Stimulated activated CD4-positive, alpha-beta T cell treated with anti-CD3 and anti-CD28 coated beads, Interleukin-1b, Interleukin-23, amount 100 ng/mL, for 48 hours (primary cell): ENCODE measurements around the gene FBLN5.
A peak's percentile ranks its signal among the peaks of the same experiment; 100 is the strongest.
"Not testable (repeated sequence)": the region's sequence is repeated elsewhere in the genome, so short reads cannot be mapped to it uniquely, and the experiment has no call there.

Experiments
- DNase-seq: peaks from one replicate; pipeline ENCODE4 v3.0.0-alpha.2; 2020

FBLN5 gene

DNA sequence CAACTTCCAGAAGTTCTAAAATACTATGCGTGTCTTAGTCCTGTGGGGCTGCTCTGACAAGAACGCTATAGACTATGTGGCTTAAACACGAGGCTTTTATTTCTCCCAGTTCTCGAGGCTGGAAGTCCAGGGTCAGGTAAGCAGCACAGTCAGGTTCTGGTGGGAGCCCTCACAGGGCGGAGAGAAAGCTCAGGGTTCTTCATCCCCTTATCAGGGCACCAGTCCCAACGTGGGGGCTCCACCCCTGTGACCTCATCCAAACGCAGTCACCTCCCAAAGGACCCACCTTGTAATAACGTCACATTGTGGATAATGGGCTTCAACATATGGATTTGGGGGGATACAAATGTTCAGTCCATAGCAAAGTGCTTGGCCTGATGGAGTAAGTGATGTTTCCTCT is 43.0 kb downstream of the FBLN5 start:
- DNase-seq = no peak

DNA sequence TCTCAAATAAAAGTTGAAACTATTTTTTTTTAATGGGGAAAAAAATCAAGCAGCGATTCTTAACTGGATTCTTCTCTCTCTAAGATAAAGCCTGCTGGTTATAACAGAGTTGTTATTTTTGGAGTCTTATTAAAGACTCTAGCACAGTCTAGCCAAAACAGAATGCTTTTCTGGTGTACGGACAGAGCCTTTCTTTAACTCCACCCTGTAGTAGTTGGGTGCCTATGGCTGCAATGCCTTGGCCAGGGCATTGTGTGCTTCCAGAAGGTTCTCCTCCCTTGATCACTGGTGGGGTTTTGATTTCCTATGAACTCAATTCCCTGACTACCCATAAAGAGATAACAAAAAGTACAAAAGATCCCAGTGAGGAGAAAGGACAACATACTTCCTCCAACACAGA is 44.4 kb downstream of the FBLN5 start:
- no peak for DNase-seq

DNA sequence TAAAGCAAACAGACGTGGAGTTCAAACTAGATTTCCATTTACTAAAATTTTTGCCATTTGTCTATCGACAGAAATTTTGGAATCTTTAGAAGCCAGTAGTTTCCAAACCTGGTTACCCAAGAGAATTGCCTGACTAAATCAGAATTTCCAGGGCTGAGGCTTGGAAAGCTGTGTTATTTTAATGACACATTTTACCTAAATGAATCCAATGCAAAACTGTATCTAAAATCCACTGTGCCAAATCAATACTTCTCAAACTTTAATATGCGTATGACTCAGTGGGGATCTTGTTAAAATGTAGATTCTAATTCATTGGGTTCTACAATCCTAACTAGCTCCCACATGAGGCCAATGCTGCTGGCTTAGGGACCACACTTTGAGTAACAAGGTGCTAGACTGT is 45.2 kb downstream of the FBLN5 start:
- DNase-seq = no peak

DNA sequence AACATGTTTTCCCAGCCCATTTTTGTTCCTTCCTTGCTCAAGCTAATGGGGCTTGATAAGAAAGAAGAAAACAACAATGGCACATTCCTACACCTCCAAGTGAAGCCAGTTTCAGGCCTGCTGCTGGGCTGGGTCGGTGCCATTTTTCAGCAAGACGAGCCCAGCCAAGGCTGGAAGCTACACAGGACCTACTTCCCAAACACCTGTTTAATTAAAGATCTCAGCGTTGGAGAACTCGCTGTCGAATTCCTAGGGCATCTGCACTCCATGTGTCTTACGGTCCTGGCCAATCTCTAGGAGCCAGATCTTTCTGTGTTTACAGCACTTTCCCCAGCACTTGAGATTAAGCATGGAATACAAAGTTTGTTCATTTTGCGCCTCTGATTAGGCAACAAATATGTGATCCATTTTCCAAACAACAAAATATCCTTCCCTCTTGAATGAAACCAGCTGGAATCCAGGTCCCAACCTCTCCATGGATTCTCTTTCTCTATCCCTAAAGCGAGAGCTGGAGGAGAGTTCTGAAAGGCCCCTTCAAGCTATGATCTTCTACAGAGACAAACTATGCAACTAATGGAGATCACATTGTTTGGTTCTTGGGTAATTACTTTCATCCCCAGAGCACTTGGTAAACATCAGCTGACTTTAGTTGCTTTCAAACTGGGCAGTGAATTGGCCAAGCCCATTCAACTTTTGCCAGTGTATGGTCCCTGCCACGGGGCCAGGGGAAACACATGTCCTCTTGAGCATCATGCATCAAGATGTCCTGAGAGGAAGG is 45.9 kb downstream of the FBLN5 start:
- DNase-seq = no peak

DNA sequence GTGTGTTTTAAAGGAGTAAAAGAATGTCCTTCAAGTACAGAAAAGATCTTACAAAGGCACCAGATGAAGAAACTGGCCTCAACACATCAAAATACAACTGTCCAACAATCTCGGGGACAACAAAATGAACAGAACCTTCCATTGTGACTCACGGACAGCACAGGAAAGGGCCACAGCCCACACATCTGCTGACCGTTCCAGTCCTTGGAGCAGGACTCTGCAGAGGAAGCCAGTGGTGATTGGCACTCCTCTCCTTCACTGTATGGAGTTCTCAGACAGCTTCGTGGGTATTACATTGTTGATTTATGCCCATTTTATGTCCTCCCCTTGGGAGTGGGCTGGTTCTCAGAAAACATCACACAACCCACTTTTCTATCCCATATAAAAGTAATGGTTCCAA is 47.7 kb downstream of the FBLN5 start:
- DNase-seq = no peak

DNA sequence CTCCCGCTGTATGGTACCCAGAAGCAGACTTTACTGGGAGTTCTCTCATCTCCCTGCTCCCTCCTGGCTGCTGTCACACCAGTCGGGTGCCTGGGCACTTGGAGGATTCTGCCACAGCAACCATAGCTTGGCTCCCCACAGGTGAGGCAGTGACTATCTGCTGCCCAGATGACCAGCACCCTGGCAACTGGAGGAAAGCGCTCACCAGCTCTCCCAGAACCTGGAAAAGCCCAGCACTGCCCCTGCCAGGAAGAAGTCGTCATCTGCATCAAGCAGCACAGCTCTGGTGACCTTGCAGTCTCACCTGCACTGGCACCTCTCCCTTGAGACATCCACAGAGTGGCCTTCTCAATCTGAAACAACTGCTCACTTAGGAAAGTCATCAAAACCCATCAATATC is 48.3 kb downstream of the FBLN5 start:
- no peak for DNase-seq

DNA sequence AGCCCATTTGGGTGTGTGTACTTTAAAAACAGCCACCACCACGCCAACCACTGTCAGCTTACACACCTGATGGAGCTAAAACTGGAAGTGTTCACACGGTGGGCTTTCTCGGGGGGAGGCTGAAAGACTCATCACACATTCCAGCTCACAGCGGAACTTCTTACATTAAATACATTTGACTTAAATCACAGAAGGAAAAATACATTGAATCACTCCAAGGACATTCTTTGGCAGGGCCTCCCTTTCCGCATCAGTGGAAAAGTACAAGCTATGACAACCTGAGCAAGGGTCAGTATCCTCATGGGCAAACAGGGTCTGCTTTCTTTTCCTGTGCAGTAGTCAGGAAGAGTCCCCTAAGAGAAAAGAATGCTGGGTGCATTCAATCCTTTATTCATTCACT is 49.1 kb downstream of the FBLN5 start:
- DNase-seq = no peak

DNA sequence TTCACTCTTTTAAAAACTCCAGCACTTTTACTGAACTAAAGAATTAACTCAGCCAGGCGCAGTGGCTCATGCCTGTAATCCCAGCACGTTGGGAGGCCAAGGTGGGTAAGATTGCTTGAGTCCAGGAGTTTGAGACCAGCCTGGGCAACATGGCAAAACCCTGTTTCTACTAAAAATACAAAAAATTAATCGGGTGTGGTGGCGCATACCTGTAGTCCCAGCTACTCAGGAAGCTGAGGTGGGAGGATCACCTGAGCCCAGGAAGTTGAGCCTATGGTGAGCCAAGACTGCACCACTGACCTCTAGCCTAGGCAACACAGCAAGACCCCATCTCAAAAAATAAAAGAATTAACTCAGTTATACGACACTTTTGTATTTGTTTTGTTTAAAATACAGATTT is 49.8 kb downstream of the FBLN5 start:
- DNase-seq = not testable (repeated sequence)

DNA sequence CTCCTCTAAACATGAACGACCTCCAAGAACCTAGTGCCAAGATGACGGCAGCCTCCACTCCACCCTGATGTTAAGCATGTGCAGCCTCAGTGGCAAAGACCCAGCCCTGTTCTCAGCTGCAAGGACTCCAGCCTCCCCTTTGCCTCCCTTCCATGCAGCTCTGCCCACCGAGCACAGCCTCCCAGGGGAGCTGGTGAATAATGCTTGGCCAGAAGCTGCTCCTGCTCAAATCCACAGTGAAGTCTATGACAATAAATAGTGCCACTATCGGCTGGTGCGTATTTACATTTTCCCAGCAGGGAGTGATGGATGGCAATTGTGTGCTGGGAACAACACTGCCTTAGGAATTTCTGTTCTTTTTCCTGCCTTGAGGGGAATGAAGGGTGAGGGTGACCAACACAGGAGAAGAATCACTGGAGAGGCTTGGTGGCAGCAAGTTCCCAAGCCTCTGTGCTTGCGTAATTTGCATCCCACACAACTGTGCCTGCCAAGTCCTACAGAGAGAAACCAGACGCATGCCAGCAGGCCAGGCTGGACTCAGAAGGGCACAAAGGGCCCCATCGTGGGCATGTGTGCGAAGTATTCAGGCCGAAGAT is 50.3 kb downstream of the FBLN5 start:
- DNase-seq = no peak

DNA sequence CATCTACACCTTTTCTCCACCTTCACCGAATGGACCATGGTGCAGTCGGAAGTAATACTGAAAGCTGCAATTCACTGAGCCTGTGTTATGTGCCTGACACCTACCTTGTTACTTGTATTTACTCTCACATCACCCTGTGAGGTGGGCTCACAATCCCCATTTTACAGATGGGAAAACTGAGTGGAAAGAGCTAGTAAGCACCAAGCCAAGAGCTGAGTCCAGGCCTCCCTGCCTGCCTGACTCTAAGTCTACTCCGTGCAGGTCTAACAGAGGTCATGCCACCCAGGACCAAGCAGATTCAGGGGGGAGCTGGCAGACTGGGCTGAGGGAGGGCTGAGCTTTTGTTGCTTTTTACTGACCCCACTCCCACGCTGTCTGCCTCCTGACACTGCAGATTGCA is 51.1 kb downstream of the FBLN5 start:
- DNase-seq = no peak

DNA sequence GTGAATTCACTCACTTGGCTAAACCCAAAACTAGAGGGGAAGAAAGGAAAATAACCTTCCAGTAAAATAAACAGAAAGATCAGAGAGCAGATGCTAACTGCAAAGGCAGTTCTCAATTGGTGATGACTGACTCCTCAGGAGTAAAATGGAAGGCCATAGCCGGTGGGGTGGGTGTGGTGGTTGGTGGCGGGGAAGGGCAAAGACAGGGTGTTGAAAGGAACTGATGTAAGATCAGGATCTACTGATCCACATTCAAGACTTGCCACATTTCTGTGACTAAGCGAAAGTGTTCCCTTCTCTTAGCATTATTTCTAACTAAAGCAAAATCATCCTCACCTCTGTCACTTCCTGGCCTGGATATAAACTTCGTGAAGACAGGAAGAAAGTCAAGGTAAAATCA is 53.8 kb downstream of the FBLN5 start:
- DNase-seq = peak; percentile 68

DNA sequence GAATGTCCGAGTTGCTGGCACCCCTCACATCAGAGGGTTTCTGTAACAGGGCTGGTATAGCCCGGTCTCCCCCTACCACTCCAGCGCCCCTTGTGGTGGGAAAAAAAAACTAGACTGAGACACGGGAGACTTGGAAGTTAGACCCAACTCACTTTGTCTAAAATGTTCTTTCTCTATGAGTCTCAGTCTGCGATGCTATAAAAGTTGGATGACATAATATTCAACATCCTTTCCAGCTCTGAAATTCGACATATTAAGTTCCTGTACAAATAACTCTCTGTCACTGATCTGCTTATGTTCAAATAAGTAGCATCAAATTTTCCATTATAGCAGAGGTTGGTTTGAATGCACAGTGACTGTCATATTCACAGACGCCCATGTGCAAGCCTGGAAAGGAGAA is 54.5 kb downstream of the FBLN5 start:
- no peak for DNase-seq

DNA sequence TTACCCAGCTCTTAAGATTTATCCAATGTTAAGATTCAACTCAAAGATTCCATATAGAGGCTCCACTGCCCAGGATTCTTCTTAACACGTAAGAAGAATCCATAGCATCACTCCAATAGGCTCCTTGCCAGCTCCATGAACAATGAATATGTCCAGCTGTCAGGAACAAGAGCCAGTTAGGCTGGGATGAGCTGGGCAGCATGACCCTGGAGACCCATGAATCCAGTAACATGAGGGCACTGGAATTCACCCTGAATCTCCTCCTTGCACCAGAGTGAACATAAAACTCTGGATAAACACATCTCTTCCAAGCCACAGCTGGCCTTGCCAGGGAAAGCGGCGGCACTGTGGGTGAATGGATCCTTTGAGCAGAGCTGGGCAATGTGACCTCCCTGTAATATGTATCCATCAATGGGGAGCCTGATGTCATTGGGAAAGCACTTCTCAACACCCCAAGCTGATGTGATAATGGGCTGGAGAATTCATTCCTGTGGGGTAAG is 55.7 kb downstream of the FBLN5 start:
- DNase-seq = no peak

DNA sequence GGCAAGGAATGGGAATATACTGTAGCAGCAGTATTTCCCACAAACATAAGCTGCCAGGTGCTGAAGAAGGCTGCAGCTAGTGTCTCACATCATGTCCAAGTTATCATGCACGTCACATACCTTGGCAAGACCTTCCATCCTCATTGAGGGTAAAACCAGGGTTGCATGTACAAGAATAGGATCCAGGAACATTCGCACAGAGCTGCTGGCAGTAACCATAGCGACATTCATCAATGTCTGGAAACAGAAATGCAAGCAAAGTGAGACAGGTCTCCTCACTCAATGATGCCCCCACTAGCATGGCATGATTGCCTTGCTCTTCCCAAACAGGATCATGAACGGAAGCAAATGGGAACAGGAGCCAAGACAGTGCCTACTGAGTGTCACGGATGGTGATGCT is 56.4 kb downstream of the FBLN5 start:
- DNase-seq = no peak

DNA sequence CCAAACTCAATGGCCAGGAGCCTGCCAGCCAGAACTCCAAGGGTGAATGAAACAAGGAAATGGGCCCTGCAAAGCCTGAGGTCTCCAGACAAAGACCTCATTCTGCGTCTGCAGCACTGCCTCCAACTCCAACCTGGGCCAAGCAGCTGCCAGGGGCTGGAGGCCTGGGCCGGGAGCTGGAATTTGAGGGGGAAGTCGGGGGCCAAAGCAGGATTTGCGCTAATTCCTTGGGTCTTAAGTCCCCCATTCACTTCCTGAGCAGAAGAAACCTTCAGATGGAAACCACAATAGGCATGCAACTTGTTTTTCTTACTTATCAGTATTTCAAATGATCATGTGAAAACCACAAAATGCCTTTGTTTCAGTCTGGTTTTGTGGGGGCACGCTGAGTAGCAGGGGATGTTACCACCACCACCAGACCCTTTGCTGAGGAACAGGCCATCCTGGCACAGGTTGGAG is 57.2 kb downstream of the FBLN5 start:
- no peak for DNase-seq

DNA sequence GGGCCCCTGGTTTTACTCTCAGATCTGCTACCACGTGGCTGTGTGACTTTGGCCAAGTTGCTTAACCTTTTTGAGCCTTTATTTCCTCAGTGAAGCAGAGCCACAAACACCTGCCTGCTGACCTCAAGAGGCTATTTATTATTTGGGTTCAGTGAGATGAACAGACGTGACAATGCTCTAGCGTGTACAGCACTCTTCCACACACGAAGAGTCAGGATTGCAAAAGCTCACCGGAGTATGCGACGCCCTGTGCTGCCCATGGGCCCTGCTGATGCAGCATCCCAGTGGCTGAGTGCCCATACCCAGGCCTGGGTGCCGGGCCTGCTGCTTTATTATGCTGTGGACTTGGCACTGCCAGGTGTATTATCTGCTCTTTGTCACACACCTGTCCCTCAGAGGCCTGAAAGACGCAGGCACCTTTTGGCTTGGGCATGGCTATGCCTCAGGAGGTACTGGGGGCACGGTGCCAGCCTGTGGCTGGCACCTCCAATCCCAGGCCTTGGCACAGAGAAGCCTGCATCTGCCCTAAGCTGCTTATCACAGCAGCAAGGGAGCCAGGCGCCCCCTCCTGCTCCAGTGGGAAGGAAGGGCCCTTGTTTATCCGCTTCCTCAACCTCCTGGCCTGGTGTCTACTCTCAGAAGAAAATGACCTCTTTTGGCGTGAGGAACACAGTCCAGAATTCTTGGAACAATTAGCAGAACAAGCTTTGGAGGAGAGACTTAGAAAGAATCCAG is 57.9 kb downstream of the FBLN5 start:
- DNase-seq = no peak

DNA sequence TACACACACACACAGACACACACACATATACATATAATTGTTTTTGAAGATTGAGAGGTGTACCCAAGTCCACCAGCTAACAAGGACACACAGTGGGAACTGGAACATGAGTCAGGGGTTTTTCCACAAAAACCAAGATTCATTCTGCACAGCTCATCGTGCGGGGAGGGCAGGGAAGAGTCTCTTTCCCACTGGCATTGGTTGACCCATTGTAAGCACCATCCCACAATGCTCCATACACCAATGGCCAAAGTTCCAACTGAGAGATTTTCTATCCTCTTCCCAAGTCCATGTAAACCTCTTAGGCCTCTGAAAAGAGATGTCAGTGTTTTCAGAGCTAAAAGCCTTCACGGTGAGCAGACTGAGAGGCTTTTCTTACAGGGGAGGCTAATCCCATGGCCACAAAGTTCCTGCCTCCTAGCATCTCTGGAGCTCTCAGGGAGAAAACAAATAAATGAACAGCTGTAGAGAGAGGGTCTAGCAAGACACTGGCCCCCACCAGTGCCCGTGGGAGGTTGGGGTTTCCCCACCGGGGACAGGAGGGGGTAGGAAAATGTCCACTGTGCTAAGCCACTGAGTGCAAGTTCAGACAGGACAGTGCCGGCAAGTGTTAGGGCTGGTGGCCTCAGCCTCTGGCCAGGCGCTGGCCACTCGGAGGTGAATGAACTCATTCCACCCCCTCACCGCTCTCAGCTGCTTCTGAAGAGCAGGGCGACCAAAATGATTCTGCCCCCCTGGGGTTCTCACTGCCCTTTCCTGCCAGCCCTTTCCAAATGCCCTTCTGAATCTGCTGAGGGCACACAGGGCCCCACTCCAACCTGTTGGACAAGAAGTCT is 58.6 kb downstream of the FBLN5 start:
- DNase-seq = no peak

DNA sequence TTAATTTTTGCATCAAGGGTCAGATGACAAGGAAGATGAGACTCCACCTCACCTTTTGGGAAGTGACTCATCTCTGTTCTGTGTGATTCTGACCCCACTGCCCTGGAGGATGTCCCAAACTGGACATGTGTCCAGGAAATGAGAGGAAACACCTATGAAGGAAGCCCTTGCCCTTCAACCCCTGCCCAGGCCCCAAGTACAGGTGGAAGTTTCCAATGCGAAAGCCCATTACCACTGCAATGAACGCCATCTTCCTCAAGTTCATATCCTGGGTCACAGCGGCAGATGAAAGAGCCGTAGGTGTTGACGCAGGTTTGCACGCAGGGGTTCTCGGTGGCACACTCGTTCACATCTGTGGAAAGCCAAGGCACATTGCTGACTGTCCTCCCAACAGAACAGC is 60.5 kb downstream of the FBLN5 start:
- no peak for DNase-seq

DNA sequence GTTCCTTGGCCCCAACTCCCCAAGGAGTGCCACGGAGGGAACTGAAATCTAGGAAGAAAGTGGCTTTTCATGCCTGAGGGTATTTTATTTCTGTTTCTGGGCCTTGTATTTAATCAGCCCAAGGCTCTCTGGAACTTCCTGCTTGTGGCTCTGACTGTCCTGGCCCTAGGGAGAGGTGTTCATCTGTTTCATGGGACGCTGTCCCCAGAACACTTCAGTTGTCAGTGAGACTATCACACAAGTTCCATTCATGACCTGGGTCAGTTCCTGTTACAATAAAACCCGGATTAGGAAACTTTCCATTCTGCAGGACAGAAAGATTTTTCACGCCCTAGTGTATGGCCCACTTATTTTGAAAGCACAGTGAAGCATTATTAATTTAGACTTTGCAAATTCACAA is 61.7 kb downstream of the FBLN5 start:
- DNase-seq = no peak

DNA sequence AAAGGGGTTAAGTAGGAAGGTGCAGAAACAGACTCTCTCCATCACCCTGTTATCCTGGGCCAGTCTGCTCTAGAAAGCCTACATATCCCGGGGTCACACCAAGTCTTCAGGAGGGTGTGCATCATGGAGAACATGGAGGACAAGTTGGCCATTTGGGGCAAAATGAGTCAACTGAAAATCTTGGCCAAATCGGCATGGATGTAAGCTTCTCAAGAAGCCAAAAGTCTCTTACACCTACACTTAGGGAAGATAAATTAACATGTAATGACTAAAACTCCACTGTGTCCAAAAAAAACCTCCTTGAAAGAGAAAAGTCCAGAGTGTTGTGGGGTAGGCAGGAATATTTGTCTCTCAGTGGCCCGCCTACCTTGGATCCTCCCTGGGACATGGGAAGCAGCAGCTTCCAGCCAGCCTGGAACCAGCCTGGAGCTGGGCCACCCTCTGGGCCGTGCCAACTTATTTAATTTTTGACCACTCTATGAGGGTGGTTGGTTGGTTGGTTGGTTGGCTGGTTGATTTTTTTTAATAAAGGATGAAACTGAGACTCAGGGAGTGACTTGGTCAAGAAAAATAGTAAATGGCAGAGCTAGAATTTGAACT is 62.3 kb downstream of the FBLN5 start:
- no peak for DNase-seq

DNA sequence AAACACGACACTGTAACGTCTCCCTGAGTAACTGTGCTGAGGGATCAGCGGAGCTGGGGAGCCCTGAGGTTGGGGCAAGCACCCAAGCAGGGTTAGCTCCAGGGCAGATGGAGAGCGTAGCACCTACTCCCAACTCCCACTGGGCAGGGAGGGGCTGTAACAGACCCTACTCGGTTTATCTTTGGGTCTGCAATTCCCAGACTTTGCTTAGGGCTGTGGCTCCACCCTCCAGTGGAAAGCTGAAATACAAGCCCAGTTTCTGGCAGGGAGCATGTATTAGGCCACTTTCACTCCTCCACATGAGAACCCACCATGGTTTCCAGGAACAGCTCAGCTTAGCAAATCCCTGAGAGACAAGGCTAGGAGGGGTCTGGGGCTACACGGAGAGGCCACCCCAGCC is 62.8 kb downstream of the FBLN5 start:
- DNase-seq = no peak

DNA sequence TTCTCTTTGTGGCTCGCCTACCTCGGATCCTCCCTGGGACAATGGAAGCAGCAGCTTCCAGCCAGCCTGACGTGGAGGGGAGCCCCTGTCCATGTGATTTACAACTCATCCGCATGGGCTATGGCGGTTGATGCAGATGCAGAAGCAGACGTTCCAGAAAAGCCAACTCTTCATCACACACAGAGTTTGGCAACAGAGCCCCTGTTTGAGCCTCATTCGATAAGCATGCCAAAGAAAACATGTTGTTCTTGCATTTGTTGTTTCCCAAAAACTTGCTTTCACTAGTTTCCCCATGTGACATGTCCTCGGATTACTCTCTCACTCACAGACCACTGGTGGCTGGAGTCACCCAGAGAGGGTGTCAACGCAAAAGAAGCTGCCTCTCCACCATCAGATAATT is 63.7 kb downstream of the FBLN5 start:
- DNase-seq = no peak

DNA sequence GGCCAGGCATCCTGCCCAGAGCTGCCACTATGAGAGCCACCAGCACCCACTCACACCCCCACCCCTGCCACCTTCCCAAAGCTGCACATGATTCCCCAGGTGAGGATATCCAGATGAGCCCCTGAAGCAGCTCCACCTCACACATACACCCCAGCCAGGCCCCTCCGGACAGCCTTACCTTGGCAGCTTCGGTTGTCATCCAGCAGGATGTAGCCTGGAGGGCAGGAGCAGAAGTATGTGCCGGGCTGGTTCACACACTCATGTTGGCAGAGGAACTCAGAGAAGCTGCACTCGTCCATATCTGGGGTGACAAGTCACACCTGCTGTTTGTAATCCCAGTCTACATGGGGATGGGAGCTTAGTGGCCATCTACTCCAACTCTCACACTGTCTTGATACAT is 64.7 kb downstream of the FBLN5 start:
- no peak for DNase-seq
